HUES48 (cell line): ENCODE measurements around the gene PRR35.

Experiments
- H3K27ac ChIP-seq: one replicate; pipeline ENCODE4 v1.7.0; 2013; ENCODE audit warnings: low read depth, low read length, inconsistent platforms
- H3K27me3 ChIP-seq: 2 replicates; pipeline ENCODE4 v1.6.1; 2013; ENCODE audit warnings: mild to moderate bottlenecking, low read length; ENCODE audit not compliant: control insufficient read depth, insufficient read depth
- H3K36me3 ChIP-seq: 2 replicates; pipeline ENCODE4 v1.6.1; 2013; ENCODE audit warnings: low read length; ENCODE audit not compliant: control insufficient read depth, insufficient read depth
- H3K4me1 ChIP-seq: 2 replicates; pipeline ENCODE4 v1.6.1; 2013; ENCODE audit warnings: mild to moderate bottlenecking, low read length; ENCODE audit not compliant: control insufficient read depth, insufficient read depth
- H3K4me3 ChIP-seq: 2 replicates; pipeline ENCODE4 v1.5.1; 2013; ENCODE audit warnings: mild to moderate bottlenecking, low read depth, low read length
- H3K9ac ChIP-seq: 2 replicates; pipeline ENCODE4 v1.6.1; 2013; ENCODE audit warnings: mild to moderate bottlenecking, low read depth, low read length, moderate library complexity
- H3K9me3 ChIP-seq: 2 replicates; pipeline ENCODE4 v1.6.1; 2013; ENCODE audit warnings: low read length; ENCODE audit not compliant: control insufficient read depth, insufficient read depth

Gene PRR35

GRCh38 chr16:528111-529011 lies 31.8 kb upstream of the PRR35 start:
- H3K36me3 ChIP-seq, result 0 out of 2 replicates have a peak, but pooled peaks cover 4% of the 10 kb centered on the region
- H3K4me1 ChIP-seq, result peaks cover 13% of the 10 kb centered on the region; the same call in 1 of the 2 replicates
- H3K4me3 ChIP-seq, result peak overlapping the region; percentile 93
- H3K27me3 ChIP-seq, result no peaks in the 10 kb centered on the region
- H3K27ac ChIP-seq, result peak overlapping the region; percentile 12
- H3K9me3 ChIP-seq, result no peaks in the 10 kb centered on the region
- H3K9ac ChIP-seq, result peak overlapping the region; percentile 69

GRCh38 chr16:529012-529575 lies 31.1 kb upstream of the PRR35 start:
- Histone ChIP-seq H3K4me3 (peak overlapping the region; percentile 93), H3K27me3 (no peaks in the 10 kb centered on the region), H3K4me1 (peaks cover 13% of the 10 kb centered on the region; the same call in 1 of the 2 replicates), H3K36me3 (0 out of 2 replicates have a peak, but pooled peaks cover 4% of the 10 kb centered on the region), H3K9ac (no peak overlapping the region), H3K27ac (no peak overlapping the region), H3K9me3 (no peaks in the 10 kb centered on the region)

GRCh38 chr16:530111-530817 lies 29.9 kb upstream of the PRR35 start:
- Histone ChIP-seq H3K27me3 (no peaks in the 10 kb centered on the region), H3K36me3 (0 out of 2 replicates have a peak, but pooled peaks cover under 1% of the 10 kb centered on the region), H3K4me3 (no peak overlapping the region), H3K9me3 (no peaks in the 10 kb centered on the region), H3K27ac (no peak overlapping the region), H3K4me1 (peaks cover 13% of the 10 kb centered on the region; the same call in 1 of the 2 replicates), H3K9ac (no peak overlapping the region)

- H3K27me3 ChIP-seq, result no peaks in the 10 kb centered on the region
- 0 out of 2 replicates have a peak, but pooled peaks cover 2% of the 10 kb centered on the region for H3K36me3 ChIP-seq
- no peak overlapping the region for H3K27ac ChIP-seq
- no peaks in the 10 kb centered on the region for H3K9me3 ChIP-seq
- H3K4me1 ChIP-seq, result peaks cover 7% of the 10 kb centered on the region; the same call in 1 of the 2 replicates
- H3K9ac ChIP-seq, result no peak overlapping the region
- no peak overlapping the region for H3K4me3 ChIP-seq
Measured at GRCh38 chr16:531494-532125, 28.6 kb upstream of the PRR35 start.

- Histone ChIP-seq H3K36me3 (0 out of 2 replicates have a peak, but pooled peaks cover 13% of the 10 kb centered on the region), H3K4me1 (0 out of 2 replicates have a peak, but pooled peaks cover 6% of the 10 kb centered on the region), H3K27ac (peak overlapping the region; percentile 20)
Measured at GRCh38 chr16:533391-534123, 26.6 kb upstream of the PRR35 start.

GRCh38 chr16:534135-534534 lies 26.1 kb upstream of the PRR35 start:
- H3K9me3 ChIP-seq, result no peaks in the 10 kb centered on the region
- 0 out of 2 replicates have a peak, but pooled peaks cover under 1% of the 10 kb centered on the region for H3K4me1 ChIP-seq
- no peaks in the 10 kb centered on the region for H3K27me3 ChIP-seq
- no peak overlapping the region for H3K4me3 ChIP-seq
- H3K36me3 ChIP-seq, result 0 out of 2 replicates have a peak, but pooled peaks cover 13% of the 10 kb centered on the region
- peak overlapping the region; percentile 20 for H3K27ac ChIP-seq
- H3K9ac ChIP-seq, result no peak overlapping the region

More at GRCh38 chr16:533391-534123, 26.6 kb upstream of the PRR35 start:
- Histone ChIP-seq H3K4me3 (no peak overlapping the region), H3K9me3 (no peaks in the 10 kb centered on the region), H3K9ac (no peak overlapping the region), H3K27me3 (no peaks in the 10 kb centered on the region)

- Histone ChIP-seq H3K9ac (no peak overlapping the region), H3K36me3 (0 out of 2 replicates have a peak, but pooled peaks cover 13% of the 10 kb centered on the region), H3K4me3 (no peak overlapping the region), H3K9me3 (no peaks in the 10 kb centered on the region), H3K27ac (no peak overlapping the region), H3K27me3 (no peaks in the 10 kb centered on the region), H3K4me1 (no peaks in the 10 kb centered on the region)
Measured at GRCh38 chr16:534856-535445, 25.2 kb upstream of the PRR35 start.

- H3K27ac ChIP-seq, result no peak overlapping the region
- H3K36me3 ChIP-seq, result peaks cover 16% of the 10 kb centered on the region; the same call in 1 of the 2 replicates
- no peaks in the 10 kb centered on the region for H3K9me3 ChIP-seq
- H3K27me3 ChIP-seq, result no peaks in the 10 kb centered on the region
- H3K9ac ChIP-seq, result no peak overlapping the region
- no peaks in the 10 kb centered on the region for H3K4me1 ChIP-seq
- H3K4me3 ChIP-seq, result no peak overlapping the region
Measured at GRCh38 chr16:535446-536405, 24.5 kb upstream of the PRR35 start.

- Histone ChIP-seq H3K36me3 (peaks cover 16% of the 10 kb centered on the region; the same call in 1 of the 2 replicates), H3K27ac (no peak overlapping the region), H3K9ac (no peak overlapping the region), H3K27me3 (no peaks in the 10 kb centered on the region), H3K4me1 (no peaks in the 10 kb centered on the region), H3K4me3 (no peak overlapping the region), H3K9me3 (no peaks in the 10 kb centered on the region)
Measured at GRCh38 chr16:536746-537145, 23.4 kb upstream of the PRR35 start.
